DMS 273 (cell line): ENCODE results near the gene SEC14L6.
"Not testable (repeated sequence)": the region's sequence is repeated elsewhere in the genome, so short reads cannot be mapped to it uniquely, and the experiment has no call there.

ENCODE experiments used
- DNase-seq: peaks from one replicate; lab custom pipeline; 2025; ENCODE audit not compliant: unreplicated experiment; lab: John Stamatoyannopoulos, UW

The SEC14L6 gene

DNA sequence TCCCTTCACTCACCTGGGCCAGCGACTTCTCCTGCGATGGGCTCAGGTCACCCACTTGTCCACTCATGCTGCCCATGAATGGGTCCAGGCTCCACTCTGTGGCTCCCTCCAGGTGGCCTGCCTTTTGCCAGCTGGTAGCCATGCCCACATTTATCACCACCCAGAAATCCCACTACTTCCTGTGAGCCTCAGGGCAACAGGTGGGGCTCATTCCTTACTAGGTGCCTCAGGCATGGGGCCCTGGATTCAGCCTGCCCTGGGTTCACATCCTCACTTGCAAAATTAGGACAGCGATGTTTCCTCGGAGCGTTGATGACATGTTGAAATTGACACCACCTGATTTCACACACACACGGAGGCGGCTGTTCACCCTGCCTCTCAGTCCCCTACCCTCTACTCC is at the start of gene SEC14L6:
TSS of gene SEC14L6 (minus strand) at position 126 of the 400 bp plus-strand sequence. CDS start at position 67, 59 bp downstream.
- DNase-seq, result no peak

DNA sequence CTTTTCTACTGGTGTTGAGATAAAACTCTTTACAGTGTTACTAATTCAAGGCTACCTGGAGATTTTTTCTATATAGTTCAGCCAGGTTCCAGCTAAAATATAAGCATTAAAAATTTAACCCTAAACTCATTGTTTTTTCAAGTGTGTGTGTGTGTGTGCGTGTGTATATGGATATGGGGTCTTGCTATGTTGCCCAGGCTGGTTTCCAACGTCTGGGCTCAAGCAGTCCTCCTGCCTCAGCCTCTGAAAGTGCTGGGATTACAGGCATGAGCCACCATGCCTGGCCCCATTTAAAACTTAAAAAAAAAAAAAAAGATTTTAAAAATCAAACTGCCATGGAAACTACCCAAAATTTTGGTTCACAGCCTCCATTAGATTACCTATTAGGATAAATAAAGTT is 49.7 kb upstream of the SEC14L6 start:
- DNase-seq, result no peak

DNA sequence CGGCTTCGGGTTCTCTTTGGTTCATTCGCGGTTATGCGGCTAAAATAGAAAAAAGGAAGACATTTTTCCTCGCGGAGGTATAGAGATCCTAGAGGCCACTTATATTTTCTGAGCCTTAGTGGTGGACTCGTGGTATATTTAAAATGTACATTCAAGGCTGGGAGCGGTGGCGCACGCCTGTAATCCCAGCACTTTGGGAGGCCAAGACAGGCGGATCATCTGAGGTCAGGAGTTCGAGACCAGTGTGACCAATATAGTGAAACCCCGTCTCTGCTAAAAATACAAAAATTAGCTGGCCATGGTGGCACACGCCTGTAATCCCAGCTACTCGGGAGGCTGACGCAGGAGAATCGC is 45.8 kb upstream of the SEC14L6 start:
- DNase-seq, result not testable (repeated sequence)

DNA sequence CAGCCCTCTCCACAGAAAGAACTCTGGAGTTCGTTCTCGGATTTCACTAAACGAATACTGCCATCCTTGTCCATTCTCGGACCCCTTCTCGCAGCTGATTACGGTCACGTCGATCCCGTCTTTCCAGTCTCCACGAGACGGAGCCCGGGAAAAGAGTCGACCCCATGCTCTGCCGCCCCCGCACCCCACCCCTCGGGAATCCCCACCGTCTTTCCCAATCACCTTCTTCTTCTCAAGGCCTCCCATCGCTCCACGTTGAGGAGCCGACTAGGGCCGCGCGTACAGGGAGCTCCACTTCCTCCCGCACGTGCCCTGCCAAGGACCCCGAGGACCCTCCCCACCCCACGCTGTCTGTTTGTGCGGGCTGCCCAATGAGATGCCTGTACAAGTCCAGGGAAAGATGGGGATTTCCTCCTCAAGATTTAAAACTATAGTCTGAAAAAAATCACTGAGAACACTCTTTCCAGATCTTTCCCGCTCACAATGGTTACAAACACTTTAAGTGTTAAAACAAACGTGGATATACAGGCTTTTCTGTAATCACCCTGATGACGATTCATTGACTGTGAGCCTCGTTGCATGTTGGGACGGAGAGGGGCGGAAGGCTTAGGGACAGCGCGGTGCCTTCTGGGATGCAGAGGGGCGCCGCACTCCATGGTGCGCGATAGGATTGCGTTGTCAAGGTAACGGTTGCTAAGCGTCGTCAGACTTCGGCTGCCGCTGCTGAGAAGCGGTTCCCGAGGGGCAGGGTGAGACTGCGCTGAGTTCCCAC is 45.2 kb upstream of the SEC14L6 start, which contains the start of gene PES1:
TSS of gene PES1 (minus strand) at position 323 of the 772 bp plus-strand sequence. CDS start at position 246, 77 bp downstream.
- peak; percentile 98 for DNase-seq

DNA sequence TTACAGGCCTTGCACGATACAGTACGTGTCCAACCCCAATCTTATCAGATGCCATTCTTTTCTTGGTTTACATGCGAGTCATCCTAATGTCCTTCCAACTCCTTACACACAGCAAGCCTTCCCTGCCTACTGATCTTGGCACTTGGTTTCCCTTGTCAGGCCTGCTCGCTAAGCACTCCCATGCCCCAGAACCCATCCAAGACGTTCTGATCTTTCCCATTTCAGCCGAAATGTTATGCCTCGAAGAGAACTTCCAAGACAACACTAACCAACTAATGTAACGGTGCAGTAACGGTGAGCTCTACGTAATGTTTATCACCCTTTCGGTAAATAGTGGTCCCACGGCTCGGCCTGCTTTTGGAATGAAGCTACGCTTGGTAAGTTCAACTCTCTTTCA is 44.6 kb upstream of the SEC14L6 start:
- peak; percentile 20 for DNase-seq

DNA sequence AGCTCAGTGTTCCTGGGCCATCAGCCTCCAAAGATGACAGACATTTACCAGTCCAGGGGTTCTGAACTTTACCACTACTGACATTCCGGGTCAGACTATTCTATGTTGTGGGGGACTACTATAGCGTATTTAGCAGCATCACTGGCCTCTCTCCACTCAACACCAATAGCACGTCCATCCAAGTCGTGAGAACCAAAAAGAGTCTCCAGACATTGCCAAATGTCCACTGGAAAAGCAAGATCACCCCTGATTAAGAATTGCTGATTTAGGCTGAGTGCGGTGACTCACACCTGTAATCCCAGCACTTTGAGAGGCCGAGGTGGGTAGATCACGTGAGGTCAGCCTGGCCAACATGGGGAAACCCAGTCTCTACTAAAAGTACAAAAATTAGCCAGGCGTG is 39.9 kb upstream of the SEC14L6 start:
- no peak for DNase-seq

DNA sequence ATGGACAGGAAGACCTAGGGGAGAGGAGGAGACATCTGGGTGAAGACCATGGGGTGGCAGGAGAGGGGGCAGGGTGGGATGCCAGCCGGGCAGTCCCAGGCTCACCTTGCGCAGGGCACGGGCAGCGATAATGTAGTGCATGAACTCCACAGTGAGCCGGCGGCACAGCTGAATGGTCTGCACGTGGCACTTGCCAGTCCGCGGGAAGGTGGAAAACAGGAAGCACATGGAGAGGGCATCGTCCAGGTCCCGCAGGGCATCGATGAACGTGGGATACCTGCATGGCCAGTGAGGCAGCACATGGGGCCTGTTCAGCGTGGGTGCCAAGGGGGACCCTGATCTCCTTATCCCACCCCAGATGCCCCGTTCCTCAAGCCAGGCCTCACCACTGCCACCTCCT is 37.9 kb upstream of the SEC14L6 start:
- DNase-seq, result no peak

DNA sequence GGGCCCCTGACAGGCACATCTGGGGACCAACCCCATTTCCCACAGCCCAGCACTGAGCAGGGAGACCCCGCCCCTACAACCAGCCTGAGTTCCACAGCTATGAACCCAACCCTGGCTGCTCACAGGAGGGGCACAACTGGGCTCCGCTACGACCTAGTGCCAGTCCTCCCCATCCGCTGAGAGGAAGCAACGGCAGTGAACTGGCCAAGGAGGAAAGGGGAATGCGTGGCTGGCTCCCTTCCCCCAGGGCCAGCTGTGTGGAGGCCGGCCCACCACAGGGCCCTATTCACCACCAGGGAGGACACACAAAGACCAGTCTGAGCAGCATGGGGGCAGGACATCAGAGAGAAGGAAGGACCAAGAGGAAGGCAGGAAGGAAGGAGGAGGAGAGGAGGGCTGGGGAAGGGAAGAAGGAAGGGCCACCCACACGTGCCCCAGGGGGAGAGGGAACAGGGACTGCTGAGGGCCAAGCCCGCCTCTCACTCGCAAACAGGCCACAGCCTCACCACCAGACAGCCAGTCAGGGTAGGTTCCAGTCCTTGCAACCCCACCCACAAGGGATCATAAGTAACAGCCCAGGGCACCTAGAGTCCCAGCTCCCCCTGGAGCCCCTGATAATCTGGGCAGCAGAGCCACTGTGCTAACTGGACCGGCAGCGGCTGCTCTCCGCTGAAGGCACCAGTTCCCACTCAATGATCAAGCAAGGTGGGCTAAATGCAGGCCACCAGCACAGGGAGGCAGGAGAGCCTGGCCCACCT is 36.4 kb upstream of the SEC14L6 start:
- DNase-seq, result no peak

DNA sequence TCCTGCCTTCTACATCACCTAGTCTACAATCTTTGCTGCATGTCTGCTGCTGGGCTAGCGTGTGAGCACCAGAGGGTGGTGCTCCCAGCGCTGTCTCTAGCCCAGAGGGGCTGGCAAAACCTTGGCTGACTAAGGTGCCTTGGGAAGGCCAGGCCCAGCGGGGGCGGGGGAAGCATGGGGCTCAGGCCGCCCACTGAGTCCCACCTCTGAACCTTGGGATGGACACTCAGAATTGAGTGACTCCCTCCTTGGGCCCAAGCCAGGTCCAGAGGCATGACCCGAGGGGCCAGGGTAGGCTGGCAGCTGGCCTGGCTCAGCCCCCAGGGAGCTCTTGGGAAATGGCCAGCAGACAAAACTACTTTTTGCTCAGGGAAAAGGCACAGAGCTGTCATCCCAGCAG is 35.5 kb upstream of the SEC14L6 start:
- no peak for DNase-seq

DNA sequence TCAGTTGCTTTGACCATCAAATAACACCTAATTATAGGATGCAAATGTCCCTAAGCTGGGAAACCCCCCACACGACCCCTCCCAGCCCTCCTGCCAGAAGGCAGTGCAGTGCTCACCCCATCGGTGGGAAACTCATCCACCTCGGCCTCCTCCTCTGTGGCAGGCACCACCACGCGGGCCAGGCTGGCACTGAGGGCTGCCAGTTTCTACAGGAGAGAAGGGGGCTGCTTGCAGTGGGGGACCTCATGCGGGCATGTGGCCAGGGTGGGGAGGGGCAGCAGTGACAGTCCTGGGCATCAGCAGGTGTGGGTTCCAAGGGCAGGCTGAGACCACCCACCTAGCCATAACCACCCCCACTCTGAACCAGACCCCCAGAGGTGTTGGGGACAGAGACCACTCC is 34.4 kb upstream of the SEC14L6 start:
- no peak for DNase-seq

DNA sequence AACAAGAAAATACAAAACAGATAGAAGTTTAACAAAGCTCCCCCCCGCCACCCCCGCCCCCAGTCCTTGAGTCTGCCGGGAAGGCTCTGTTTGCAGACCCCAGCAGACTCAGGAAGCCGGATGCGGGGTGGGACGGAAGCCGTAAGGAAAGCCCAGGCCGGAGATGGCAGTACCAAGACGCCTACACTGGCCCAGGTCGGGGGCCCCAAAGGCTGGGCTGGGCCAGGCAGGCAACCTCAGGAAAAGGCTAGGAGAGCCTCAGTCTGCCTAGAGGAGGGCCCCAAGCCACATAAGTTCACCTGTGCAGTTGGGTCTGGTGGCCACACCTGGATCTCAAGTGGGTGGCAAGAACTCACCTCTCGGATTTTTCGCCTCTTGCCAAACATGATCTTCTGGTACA is 31.9 kb upstream of the SEC14L6 start:
- no peak for DNase-seq

DNA sequence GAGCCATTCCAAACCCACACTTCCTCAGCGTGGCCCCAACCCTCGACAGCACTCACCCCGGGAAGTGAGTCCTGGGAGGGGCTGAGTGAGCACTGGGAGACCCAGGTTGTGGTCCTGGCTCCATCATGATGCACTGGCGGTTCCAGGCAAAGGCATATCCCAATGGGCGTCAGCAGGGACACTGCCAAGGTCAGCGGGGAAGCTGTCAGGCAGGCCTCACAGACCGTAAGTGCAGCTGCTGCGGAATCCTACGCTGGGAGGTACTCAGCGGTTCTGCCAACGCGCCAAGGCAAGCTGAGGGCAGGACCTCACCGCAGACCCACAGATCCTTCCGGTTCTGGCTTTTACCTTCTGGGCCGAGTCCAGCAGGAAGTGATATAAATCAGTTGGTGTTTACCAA is 29.3 kb upstream of the SEC14L6 start:
- no peak for DNase-seq

DNA sequence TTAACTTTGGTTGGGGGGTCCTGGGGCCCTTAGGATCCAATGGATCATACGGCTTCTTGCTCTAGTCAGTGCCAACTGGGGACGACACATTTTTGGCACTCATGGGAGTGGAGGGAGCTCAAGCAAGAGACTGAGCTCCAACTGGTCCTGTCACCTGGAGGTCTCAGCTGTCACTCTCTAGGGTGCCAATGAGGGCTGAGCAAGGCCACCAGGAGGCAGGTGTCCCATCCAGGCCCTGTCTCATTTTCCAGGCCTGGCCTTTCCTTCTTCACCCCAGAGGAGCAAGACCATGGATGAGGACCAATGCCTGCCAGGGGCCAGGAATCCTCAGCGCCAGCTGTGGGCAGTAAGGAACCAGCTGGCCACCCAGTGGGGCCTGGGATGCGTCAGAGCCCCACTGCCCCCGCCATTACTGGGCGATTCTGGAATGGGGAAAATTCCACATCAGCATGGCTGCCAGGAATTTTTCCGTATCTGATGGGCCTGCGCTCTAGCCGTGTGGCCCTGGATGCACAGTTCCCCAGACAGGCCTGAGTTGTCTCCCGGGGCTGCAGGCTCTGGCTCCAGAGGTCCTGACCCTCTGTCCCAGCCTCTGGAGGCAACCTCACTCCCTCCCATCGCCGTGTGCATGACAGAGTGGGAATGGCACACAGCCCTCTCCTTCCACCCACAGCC is 28.6 kb upstream of the SEC14L6 start:
- peak; percentile 51 for DNase-seq

DNA sequence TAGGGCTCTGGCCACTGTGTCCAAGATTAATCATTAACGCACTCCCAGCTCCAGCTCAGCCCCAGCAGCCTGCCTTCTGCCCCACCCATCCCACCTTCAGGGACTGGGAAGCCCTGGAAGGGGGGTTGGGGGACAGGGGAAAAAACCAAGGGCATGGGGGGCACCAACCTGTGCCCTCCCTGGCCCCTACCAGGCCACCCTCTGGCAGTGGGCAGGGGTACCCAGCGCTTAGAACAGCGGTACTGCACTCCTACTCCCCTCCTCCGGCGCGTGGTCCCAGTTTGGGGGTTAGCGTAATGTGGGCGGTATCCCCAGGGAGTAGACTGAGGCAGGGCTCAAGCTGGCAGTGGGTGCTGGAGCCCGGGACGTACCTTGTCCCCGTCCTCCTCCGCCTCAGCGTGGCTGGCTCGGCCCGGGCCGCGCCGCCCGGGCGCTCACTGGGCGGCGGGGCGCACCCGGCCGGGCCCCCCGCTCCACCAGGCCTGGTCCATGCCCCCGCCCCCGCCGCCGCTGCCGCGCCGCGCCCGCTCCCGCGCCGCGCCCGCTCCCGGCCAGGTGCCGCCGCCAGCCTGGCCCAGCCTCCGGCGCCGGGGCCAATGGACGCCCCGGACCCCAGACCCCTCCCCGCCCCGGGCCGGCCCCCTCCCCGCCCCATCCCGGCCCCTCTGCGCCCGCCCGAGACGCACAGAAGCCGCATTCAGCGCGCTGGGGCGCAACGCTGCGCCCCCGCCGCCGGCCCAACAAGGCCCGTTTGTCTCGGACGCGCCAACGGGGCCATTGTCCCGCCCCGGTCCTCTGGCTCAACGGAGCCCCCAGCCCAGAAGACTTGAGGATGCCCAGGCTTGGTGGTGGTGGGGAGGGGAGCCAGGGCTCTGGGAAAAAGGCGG is 27.8 kb upstream of the SEC14L6 start, which contains the start of gene GAL3ST1:
TSS of gene GAL3ST1 (minus strand) at position 571 of the 887 bp plus-strand sequence. CDS start 17,273 bp downstream, outside the sequence.
- peak; percentile 59 for DNase-seq

DNA sequence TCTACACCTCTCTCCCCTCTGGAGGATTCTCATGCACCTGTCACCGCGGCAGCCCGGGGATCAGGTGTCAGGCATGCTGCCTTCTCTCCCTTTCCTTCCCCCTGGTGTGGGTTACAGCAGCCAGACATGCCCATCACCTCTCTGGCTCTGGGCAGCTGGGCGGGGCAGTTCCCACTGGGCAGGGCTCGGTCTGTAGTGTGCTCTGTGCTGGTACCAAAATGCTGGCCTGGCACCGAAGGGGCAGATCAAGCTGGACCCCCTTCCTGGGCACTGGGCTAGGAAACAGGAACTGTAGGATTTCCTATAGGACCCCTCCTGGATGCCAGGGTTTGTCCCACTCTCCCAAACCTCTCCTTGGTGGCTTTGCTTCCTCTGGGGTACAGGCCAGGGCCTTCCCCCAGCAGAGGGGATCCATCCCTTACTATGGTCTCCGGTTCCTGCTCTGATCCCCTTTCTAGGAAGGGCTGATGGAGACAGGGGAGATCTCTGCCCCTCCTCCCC is 27.1 kb upstream of the SEC14L6 start:
- DNase-seq, result peak; percentile 26

DNA sequence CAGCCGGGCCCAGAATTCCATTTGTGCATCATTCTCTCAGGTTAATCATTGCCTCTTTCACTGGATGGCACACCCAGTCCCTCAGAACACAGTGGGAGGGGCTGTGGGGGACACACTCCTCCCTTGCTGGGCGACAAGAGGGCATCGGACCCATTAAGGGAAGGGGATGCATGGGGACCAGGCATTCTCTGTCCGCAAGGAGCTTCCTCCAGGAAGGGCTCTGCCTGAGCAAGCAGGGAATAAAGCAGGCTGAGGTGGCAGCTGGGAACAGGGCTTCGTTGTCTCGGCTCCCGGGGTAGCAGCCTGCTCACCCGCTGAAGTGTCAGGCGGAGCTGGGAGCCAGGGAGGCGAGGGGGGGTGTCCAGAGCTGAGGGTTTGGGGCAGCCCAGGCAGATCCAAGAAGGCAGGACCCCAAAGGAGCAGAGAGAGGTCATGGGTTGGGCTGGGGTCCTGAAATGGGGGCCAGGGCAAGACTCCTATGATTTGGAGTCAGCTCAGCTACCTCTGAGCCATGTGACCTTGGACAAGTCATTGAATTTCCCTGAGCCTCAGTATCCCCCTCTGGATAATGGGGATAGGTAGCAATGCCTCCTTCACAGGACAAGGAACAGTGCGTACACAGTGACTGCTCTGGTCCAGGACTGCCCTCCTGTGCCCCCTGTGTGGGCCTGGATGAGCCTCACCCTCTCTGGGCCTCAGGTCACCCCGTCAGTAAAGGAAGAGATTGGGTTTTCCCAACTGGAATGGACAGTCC is 26.5 kb upstream of the SEC14L6 start:
- peak; percentile 51 for DNase-seq

DNA sequence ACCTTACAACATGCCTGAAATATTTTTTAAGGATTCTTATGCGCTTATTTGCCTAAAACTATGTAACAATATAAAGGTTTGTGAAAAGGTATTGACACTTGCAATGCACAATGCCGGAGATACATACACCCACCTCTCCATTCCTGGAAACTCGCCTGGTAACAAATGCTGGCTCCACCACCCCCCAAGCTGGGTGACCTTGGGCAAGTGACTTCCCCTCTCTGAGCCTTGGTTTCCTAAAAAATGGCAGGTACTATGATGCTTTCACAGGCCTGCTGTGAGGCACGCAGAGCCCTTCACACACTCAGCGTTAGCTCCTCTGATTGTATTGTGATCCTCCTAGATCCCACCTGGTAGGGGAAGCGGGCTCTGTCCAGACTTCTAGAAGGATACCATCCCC is 25.7 kb upstream of the SEC14L6 start:
- DNase-seq, result no peak

DNA sequence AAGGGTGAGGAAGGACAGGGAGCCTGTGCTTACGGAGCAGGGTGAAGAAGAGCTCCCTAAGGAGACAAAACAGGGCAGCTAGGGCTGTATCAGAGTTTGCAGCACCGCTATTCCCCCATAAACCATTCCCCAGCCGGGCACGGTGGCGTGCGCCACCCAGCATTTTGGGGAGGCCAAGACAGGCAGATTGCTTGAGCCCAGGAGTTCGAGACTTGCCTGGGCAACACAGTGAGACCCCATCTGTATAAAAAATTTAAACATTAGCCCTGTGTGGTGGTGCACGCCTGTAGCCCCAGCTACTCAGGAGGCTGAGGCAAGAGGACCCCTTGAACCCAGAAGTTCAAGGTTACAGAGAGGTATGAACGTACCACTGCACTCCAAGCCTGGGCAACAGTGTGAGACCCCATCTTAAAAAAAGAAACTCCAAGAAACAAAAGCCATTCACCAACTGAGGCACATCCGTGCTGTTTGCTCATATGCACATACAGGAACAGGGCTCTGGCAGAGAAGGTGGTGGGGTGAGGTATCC is 23.2 kb upstream of the SEC14L6 start:
- no peak for DNase-seq

DNA sequence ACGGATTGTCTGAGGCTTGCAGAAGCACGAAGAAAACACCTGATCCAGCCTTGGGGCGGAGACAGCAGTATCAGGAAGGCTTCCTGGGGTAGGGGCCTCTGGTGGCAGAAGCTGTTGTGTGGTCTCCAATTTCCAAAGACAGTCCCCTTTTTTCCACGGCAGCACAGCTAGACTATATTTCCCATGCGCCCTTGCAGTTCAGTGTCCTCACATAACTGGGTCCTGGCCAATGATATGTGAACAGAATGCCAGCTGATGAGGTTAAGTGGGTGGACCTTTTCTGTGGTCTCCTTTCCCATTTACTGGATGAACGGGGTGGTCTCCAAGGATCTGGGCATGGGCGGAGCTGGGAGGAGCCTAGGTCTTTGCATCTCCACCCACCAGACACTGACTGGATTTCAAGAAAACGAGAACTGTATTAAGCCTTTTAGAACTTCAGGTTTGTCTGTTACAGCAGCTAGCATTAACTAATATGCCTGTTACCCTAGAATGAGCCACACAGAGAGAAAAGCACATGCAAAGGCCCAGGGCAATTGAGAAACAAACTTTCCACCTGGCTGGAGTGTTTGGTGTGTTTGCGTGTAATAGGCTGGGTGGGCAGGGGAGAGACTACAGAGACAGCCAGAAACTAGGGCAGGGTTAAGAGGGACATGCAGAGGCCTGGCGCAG is 21.7 kb upstream of the SEC14L6 start:
- no peak for DNase-seq
